ENCODE data around the gene TBX1.
"Not testable (repeated sequence)": the region's sequence is repeated elsewhere in the genome, so short reads cannot be mapped to it uniquely, and the experiment has no call there.

Gene TBX1

GRCh38 chr22:19785461-19786263, 25.1 kb downstream of the TBX1 start:
- no peak for DNase-seq

GRCh38 chr22:19786264-19786585, 25.6 kb downstream of the TBX1 start:
- no peak for DNase-seq

- DNase-seq: no peak
Measured at GRCh38 chr22:19786959-19787848, 26.6 kb downstream of the TBX1 start.

GRCh38 chr22:19787849-19788141, 27.2 kb downstream of the TBX1 start:
- no peak for DNase-seq

GRCh38 chr22:19788661-19789225, 28.2 kb downstream of the TBX1 start:
- no peak for DNase-seq

GRCh38 chr22:19789406-19789805, 28.8 kb downstream of the TBX1 start:
- DNase-seq: no peak

GRCh38 chr22:19789828-19790227, 29.2 kb downstream of the TBX1 start:
- no peak for DNase-seq

- DNase-seq: no peak
Measured at GRCh38 chr22:19791243-19791642, 30.7 kb downstream of the TBX1 start.

- no peak for DNase-seq
Measured at GRCh38 chr22:19791894-19792293, 31.3 kb downstream of the TBX1 start.

- DNase-seq: not testable (repeated sequence)
Measured at GRCh38 chr22:19792383-19792896, 31.9 kb downstream of the TBX1 start.

GRCh38 chr22:19793161-19793560, 32.6 kb downstream of the TBX1 start:
- no peak for DNase-seq

- no peak for DNase-seq
Measured at GRCh38 chr22:19793661-19794310, 33.2 kb downstream of the TBX1 start.

GRCh38 chr22:19795617-19796008, 35.0 kb downstream of the TBX1 start:
- DNase-seq: no peak

GRCh38 chr22:19796160-19796559, 35.6 kb downstream of the TBX1 start:
- no peak for DNase-seq

- no peak for DNase-seq
Measured at GRCh38 chr22:19797086-19798002, 36.8 kb downstream of the TBX1 start.

GRCh38 chr22:19798003-19798665, 37.6 kb downstream of the TBX1 start:
- DNase-seq: no peak

GRCh38 chr22:19798891-19799293, 38.3 kb downstream of the TBX1 start:
- no peak for DNase-seq

GRCh38 chr22:19799322-19800190, 39.0 kb downstream of the TBX1 start:
- DNase-seq: no peak

GRCh38 chr22:19800306-19800705, 39.7 kb downstream of the TBX1 start:
- no peak for DNase-seq

- DNase-seq: no peak
Measured at GRCh38 chr22:19800761-19801244, 40.2 kb downstream of the TBX1 start.
